ENCODE measurements around the gene TNFRSF21.
A peak's percentile ranks its signal among the peaks of the same experiment; 100 is the strongest.
"Not testable (repeated sequence)": the region's sequence is repeated elsewhere in the genome, so short reads cannot be mapped to it uniquely, and the experiment has no call there.

The TNFRSF21 gene

GRCh38 chr6:47323321-47323720 is 13.6 kb upstream of the TNFRSF21 start:
- no peak for DNase-seq (ENCODE audit: low spot score)

- DNase-seq (ENCODE audit: low spot score): no peak
Measured at GRCh38 chr6:47321577-47321976, 11.9 kb upstream of the TNFRSF21 start.

- DNase-seq (ENCODE audit: low spot score): no peak
Measured at GRCh38 chr6:47319867-47320266, 10.2 kb upstream of the TNFRSF21 start.

- DNase-seq (ENCODE audit: low spot score): no peak
Measured at GRCh38 chr6:47319382-47319781, 9.7 kb upstream of the TNFRSF21 start.

- DNase-seq (ENCODE audit: low spot score): no peak
Measured at GRCh38 chr6:47318236-47318989, 8.7 kb upstream of the TNFRSF21 start.

GRCh38 chr6:47315181-47315580 is 5.5 kb upstream of the TNFRSF21 start:
- DNase-seq (ENCODE audit: low spot score): not testable (repeated sequence)

GRCh38 chr6:47310131-47310480 is 401 bp upstream of the TNFRSF21 start:
- no peak for DNase-seq (ENCODE audit: low spot score)

GRCh38 chr6:47308552-47309290 is 984 bp downstream of the TNFRSF21 start:
- peak; percentile 54 for DNase-seq (ENCODE audit: low spot score)

GRCh38 chr6:47308198-47308517 is 1.5 kb downstream of the TNFRSF21 start:
- DNase-seq (ENCODE audit: low spot score): no peak

GRCh38 chr6:47307362-47308197 is 2.1 kb downstream of the TNFRSF21 start:
- no peak for DNase-seq (ENCODE audit: low spot score)

- DNase-seq (ENCODE audit: low spot score): no peak
Measured at GRCh38 chr6:47306887-47307286, 2.8 kb downstream of the TNFRSF21 start.

- no peak for DNase-seq (ENCODE audit: low spot score)
Measured at GRCh38 chr6:47303861-47304260, 5.8 kb downstream of the TNFRSF21 start.

- DNase-seq (ENCODE audit: low spot score): no peak
Measured at GRCh38 chr6:47303342-47303741, 6.4 kb downstream of the TNFRSF21 start.

GRCh38 chr6:47302043-47302442 is 7.7 kb downstream of the TNFRSF21 start:
- no peak for DNase-seq (ENCODE audit: low spot score)

- DNase-seq (ENCODE audit: low spot score): no peak
Measured at GRCh38 chr6:47301441-47301840, 8.3 kb downstream of the TNFRSF21 start.

GRCh38 chr6:47300417-47300816 is 9.3 kb downstream of the TNFRSF21 start:
- DNase-seq (ENCODE audit: low spot score): no peak

GRCh38 chr6:47299965-47300364 is 9.7 kb downstream of the TNFRSF21 start:
- no peak for DNase-seq (ENCODE audit: low spot score)

GRCh38 chr6:47298475-47298874 is 11.2 kb downstream of the TNFRSF21 start:
- DNase-seq (ENCODE audit: low spot score): no peak

- no peak for DNase-seq (ENCODE audit: low spot score)
Measured at GRCh38 chr6:47294990-47295389, 14.7 kb downstream of the TNFRSF21 start.

- DNase-seq (ENCODE audit: low spot score): no peak
Measured at GRCh38 chr6:47292944-47293343, 16.8 kb downstream of the TNFRSF21 start.

GRCh38 chr6:47292027-47292426 is 17.7 kb downstream of the TNFRSF21 start:
- no peak for DNase-seq (ENCODE audit: low spot score)

GRCh38 chr6:47290124-47290834 is 19.4 kb downstream of the TNFRSF21 start:
- DNase-seq (ENCODE audit: low spot score): no peak

Measured in GM03348 (cell line).